Measurements from ENCODE around the gene NAV2. TPM values are rescaled to one million over a fixed set of nuclear protein-coding genes. Genes with fewer than 3 reads are reported as not detected.

Gene NAV2
- polyA plus RNA-seq, 1 experiment, result 5.1 TPM

GRCh38 chr11:20134991-20135736, 422.5 kb downstream of the NAV2 start:
- ChIA-PET CTCF (interaction anchor here (0.6 to 4.7 kb wide), 6 partner anchors 9 to 281 kb away, joined by 3 to 47 read pairs (median 4); no protein-coding TSS in a partner anchor), POLR2A (no interaction called here)
- no peaks in the 10 kb centered on the region for H3K9me3 ChIP-seq (ENCODE audit: control insufficient read depth, insufficient read depth, low read length)
- H3K27me3 ChIP-seq (ENCODE audit: control insufficient read depth, insufficient read depth, low read length), result peaks cover 9% of the 10 kb centered on the region
- DNase-seq (ENCODE audit: low read depth, low spot score), result no peak
- TF ChIP-seq CTCF (IDR thresholded peaks at IDR 0.05; ENCODE audit: low read depth, low read length), result no peak
- H3K27ac ChIP-seq (ENCODE audit: low read depth, low read length), result no peak overlapping the region
- no peak overlapping the region for H3K4me3 ChIP-seq (ENCODE audit: low read depth, low read length)

- ChIA-PET POLR2A (no interaction called here), CTCF (interaction anchor here (1.4 to 2.1 kb wide), 2 partner anchors 10 to 472 kb away, joined by 8 to 18 read pairs; no protein-coding TSS in a partner anchor)
- Histone ChIP-seq H3K27ac (ENCODE audit: low read depth, low read length) (no peak overlapping the region), H3K4me3 (ENCODE audit: low read depth, low read length) (no peak overlapping the region), H3K27me3 (ENCODE audit: control insufficient read depth, insufficient read depth, low read length) (peaks cover 12% of the 10 kb centered on the region), H3K9me3 (ENCODE audit: control insufficient read depth, insufficient read depth, low read length) (no peaks in the 10 kb centered on the region)
- TF ChIP-seq CTCF (IDR thresholded peaks at IDR 0.05; ENCODE audit: low read depth, low read length), result no peak
- DNase-seq (ENCODE audit: low read depth, low spot score), result no peak
These were observed 425.0 kb downstream of the NAV2 start for GRCh38 chr11:20137637-20138036.

- H3K27ac ChIP-seq (ENCODE audit: low read depth, low read length), result no peak overlapping the region
- no peak for TF ChIP-seq CTCF (IDR thresholded peaks at IDR 0.05; ENCODE audit: low read depth, low read length)
- POLR2A ChIA-PET, result no interaction called here
- CTCF ChIA-PET, result interaction anchor here (0.8 to 2.6 kb wide), 3 partner anchors 10 to 235 kb away, joined by 3 to 14 read pairs (median 3); no protein-coding TSS in a partner anchor
- no peak for DNase-seq (ENCODE audit: low read depth, low spot score)
- H3K9me3 ChIP-seq (ENCODE audit: control insufficient read depth, insufficient read depth, low read length), result no peaks in the 10 kb centered on the region
- H3K4me3 ChIP-seq (ENCODE audit: low read depth, low read length), result no peak overlapping the region
- H3K27me3 ChIP-seq (ENCODE audit: control insufficient read depth, insufficient read depth, low read length), result peaks cover 12% of the 10 kb centered on the region
These were observed 426.1 kb downstream of the NAV2 start for GRCh38 chr11:20138707-20139106.

GRCh38 chr11:20154381-20154780, 441.7 kb downstream of the NAV2 start:
- peaks cover 52% of the 10 kb centered on the region for H3K27me3 ChIP-seq (ENCODE audit: control insufficient read depth, insufficient read depth, low read length)
- no peak overlapping the region for H3K27ac ChIP-seq (ENCODE audit: low read depth, low read length)
- TF ChIP-seq CTCF (IDR thresholded peaks at IDR 0.05; ENCODE audit: low read depth, low read length), result no peak
- DNase-seq (ENCODE audit: low read depth, low spot score), result no peak
- H3K9me3 ChIP-seq (ENCODE audit: control insufficient read depth, insufficient read depth, low read length), result peaks cover 13% of the 10 kb centered on the region
- ChIA-PET CTCF (interaction anchor here (0.8 to 1.9 kb wide), 4 partner anchors 21 to 215 kb away, joined by 3 to 11 read pairs (median 6); no protein-coding TSS in a partner anchor), POLR2A (no interaction called here)
- no peak overlapping the region for H3K4me3 ChIP-seq (ENCODE audit: low read depth, low read length)

- Histone ChIP-seq H3K27me3 (ENCODE audit: control insufficient read depth, insufficient read depth, low read length) (peaks cover 61% of the 10 kb centered on the region), H3K27ac (ENCODE audit: low read depth, low read length) (no peak overlapping the region), H3K4me3 (ENCODE audit: low read depth, low read length) (no peak overlapping the region), H3K9me3 (ENCODE audit: control insufficient read depth, insufficient read depth, low read length) (peaks cover 17% of the 10 kb centered on the region)
- POLR2A ChIA-PET, result no interaction called here
- TF ChIP-seq CTCF (IDR thresholded peaks at IDR 0.05; ENCODE audit: low read depth, low read length), result no peak
- no peak for DNase-seq (ENCODE audit: low read depth, low spot score)
- CTCF ChIA-PET, result interaction anchor here (0.6 to 1.9 kb wide), 3 partner anchors 14 to 28 kb away, joined by 4 to 11 read pairs (median 8); no protein-coding TSS in a partner anchor
These were observed 443.1 kb downstream of the NAV2 start for GRCh38 chr11:20155683-20156279.
